GM19463 (cell line): ENCODE measurements around the gene INTS3.

Experiments
- ATAC-seq: cut with Tn5 transposase; IDR thresholded peaks from one replicate; pipeline ENCODE4 v1.9.1; 2021; ENCODE audit warnings: mild to moderate bottlenecking, moderate library complexity; ENCODE audit not compliant: unreplicated experiment

The INTS3 gene

DNA sequence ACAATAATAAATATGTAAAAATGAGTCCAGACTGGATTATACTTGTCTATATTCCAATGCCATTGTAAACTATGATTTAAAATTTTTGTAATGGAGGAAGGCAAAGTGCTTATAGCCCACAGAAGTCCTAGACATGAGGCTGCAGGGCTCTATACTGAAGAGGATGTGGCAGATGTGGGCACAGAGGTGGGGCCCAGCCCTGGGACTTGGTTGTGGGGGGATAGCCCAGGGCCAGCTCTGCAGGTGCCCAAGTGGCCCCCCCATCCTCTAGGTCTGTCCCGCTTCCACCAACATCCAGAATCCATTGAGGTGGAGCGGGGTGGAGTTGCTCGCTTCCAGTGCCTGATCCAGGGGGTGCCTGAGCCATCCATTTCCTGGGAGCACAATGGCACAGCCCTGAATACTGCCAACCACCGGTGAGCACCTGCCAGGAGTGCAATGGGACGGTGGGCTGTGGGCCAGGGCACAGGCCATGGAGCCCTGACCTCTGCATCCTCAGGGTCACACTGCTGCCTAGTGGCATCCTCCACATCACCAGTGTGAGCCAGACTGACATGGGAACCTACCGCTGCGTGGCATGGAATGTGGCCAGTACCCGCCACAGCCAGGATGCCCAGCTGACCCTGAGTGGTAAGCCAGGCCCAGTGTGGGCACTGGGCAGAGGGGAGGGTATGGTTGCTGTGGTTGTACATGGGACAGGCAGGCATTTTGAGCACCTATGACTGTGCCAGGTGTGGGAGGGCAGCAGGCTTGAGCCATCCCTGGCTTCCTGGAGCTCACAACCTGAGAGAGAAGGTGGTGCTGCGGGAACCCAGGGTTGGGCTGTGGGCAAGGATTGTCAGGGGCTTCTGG, 68.3 kb downstream of the INTS3 start:
- ATAC-seq = no peak

DNA sequence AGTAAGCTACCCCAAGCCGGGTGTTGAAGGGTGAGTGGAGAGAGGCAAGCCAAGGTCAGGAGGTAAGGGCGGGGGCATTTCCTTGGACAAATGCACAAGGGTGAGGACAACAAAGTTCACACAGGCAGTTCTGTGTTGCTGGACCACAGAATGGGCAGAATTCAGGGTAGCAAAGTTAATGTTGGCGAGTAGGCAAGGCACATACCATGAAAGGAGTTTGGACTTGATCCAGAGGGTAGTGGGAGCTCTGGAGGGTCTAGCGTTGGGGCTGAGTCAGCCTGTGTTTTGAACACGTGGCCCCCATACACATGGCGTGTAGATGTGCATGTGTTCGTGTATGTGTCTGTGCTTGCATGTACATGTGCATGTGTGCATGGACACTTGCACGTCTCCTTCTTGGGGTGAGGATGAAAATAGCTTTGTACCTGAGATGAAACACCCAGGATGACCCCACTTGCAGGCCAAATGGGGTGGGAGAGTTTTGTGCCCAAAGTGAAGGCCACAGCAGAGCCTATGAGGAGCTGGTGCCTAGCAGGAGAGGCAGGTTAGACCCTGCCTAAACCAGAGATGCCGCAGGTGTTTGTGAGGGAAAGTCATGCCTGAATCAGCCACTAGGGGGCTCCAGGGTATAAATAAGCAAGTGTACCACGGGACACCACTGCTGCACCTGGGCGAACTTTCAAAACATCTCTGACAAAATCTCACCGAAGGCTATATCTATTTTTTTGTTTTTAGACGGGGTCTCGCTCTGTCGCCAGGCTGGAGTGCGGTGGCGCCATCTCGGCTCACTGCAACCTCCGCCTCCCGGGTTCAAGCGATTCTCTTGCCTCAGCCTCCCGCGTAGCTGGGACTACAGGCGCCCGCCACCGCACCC, 69.2 kb downstream of the INTS3 start:
- ATAC-seq = no peak

- no peak for ATAC-seq
Measured at GRCh38 chr1:153798468-153798780, 70.6 kb downstream of the INTS3 start.

- ATAC-seq = no peak
Measured at GRCh38 chr1:153799016-153799415, 71.2 kb downstream of the INTS3 start.

GRCh38 chr1:153799566-153800465, 72.0 kb downstream of the INTS3 start:
- no peak for ATAC-seq

- ATAC-seq = no peak
Measured at GRCh38 chr1:153800516-153800915, 72.7 kb downstream of the INTS3 start.

GRCh38 chr1:153801028-153801625, 73.3 kb downstream of the INTS3 start:
- ATAC-seq = no peak

- no peak for ATAC-seq
Measured at GRCh38 chr1:153801786-153802697, 74.2 kb downstream of the INTS3 start.

DNA sequence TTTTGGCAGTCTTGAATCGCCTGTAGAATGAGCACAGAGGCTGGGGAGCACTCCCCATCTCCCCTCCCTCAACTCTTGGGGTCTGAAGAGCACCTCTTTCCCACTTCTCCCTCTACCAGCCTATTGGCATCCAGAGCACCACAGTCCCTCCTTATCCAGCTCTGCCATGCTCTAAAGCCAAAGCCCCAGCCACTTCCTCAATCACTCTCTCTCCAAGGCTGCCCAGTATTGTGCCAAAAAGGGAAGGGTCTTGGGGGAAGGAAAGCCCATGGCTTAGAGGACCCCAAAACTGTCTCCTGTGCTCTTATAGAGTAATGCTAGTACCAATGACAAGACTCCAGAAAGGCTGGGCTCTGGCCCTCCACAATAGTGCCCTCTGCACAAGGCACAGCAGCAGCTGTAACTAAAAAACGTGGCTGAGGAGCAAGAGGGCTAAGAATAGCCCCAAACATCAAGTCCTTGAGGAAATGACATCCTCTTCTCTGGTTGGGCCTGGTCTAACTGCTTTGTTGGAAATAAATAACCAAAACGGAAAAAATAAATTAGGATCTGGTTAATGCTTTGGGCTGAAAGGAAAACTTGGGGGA, 75.7 kb downstream of the INTS3 start:
- no peak for ATAC-seq

DNA sequence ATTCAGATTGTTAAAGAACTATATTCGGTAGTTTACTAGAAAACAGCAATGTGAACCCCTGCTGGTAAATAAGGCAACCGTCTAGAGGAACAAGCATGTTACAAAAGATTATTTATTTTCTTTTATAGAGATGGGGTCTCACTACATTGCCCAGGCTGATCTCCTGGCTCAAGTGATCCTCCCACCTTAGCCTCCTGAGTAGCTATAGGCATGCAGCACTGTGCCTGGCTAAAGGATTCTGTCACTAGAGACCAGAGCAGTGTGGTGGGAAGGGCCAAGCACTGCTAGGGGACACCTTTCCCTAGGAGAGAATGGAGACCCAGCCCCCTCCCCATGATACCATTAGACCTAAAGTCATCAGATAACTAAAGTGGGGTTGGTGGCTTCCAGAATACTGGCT, 76.3 kb downstream of the INTS3 start:
- ATAC-seq = no peak

- peak; percentile 94 for ATAC-seq
Measured at GRCh38 chr1:153805042-153805745, 77.3 kb downstream of the INTS3 start.

- ATAC-seq = no peak
Measured at GRCh38 chr1:153805886-153806719, 78.3 kb downstream of the INTS3 start.

- ATAC-seq = no peak
Measured at GRCh38 chr1:153816283-153816889, 88.5 kb downstream of the INTS3 start.

- ATAC-seq = no peak
Measured at GRCh38 chr1:153818876-153819275, 91.0 kb downstream of the INTS3 start.
